Measurements from ENCODE around the gene NDOR1. TPM values are rescaled to one million over a fixed set of nuclear protein-coding genes. Genes with fewer than 3 reads are reported as not detected.

NDOR1 gene
- total and polyA plus RNA-seq, 2 donors (not counting 3 experiments of a cell fraction or from before 2014, with no cell fraction given), result 13.5 to 26.7 TPM

- Histone ChIP-seq H3K27me3 (ENCODE audit: control insufficient read depth in 2 of 2, insufficient read depth in 2 of 2, low read length in 2 of 2) (no peaks in the 10 kb centered on the region), H3K9me3 (replicated peaks; ENCODE audit: control insufficient read depth, insufficient read depth, low read length) (no peaks in the 10 kb centered on the region), H3K36me3 (ENCODE audit: control insufficient read depth in 2 of 2, extremely low read depth in 1 of 2, insufficient read depth in 2 of 2, low read length in 2 of 2) (peaks cover 6 to 16% of the 10 kb centered on the region in 2 experiments), H3K9me1 (replicated peaks; ENCODE audit: control insufficient read depth, extremely low read depth, insufficient read depth, low read length) (no peaks in the 10 kb centered on the region), H3K27ac (ENCODE audit: insufficient read depth, low read depth, low read length) (no peak overlapping the region), H3K79me2 (ENCODE audit: control insufficient read depth, insufficient read depth, low read length) (peaks cover 21% of the 10 kb centered on the region), H3K4me3 (replicated peaks in 1 of 3; ENCODE audit: insufficient read depth in 1 of 3, low read depth in 1 of 3, low read length in 3 of 3) (no peak overlapping the region), H4K20me1 (replicated peaks; ENCODE audit: control insufficient read depth, extremely low read depth, insufficient read depth, low read length) (no peaks in the 10 kb centered on the region), H3K4me1 (ENCODE audit: control insufficient read depth, extremely low read depth, insufficient read depth, low read length) (peaks cover 13% of the 10 kb centered on the region), H2AFZ (ENCODE audit: low read depth, low read length) (no peak overlapping the region), H3K9ac (replicated peaks; ENCODE audit: extremely low read depth, insufficient read depth, low read length) (no peak overlapping the region), H3K4me2 (ENCODE audit: insufficient read depth, low read length) (no peak overlapping the region)
- intact Hi-C loops (cut with micrococcal nuclease), result no loop called here
- dilution Hi-C loops (cut with MboI; ENCODE audit: extremely low pct_ligation_motif_present, low sequenced_read_pairs), result no loop called here
- DNase-seq (ENCODE audit: low read depth, low spot score) (no peak), FAIRE-seq (no peak)
- TF ChIP-seq CTCF (IDR thresholded peaks at IDR 0.05; ENCODE audit: extremely low read depth in 1 of 2, insufficient read depth in 1 of 2, low read depth in 1 of 2, low read length in 2 of 2) (peak in 1 of 2 donors; percentile 9), GATA2 (IDR thresholded peaks at IDR 0.05; ENCODE audit: insufficient read depth, insufficient read length, low read depth, low read length) (no peak)
- ChIA-PET CTCF (interaction anchor here (0.6 to 2.7 kb wide), 4 partner anchors 8 to 16 kb away, joined by 3 to 15 read pairs (median 8); partner anchors contain the start of gene NELFB), POLR2A (interaction anchor here (0.7 to 5.0 kb wide), 4 partner anchors 8 to 660 kb away, joined by 3 to 66 read pairs (median 4); partner anchors contain the start of genes NELFB and STPG3)
- no TSS peak for BruUV-seq (replicated peaks)
Observed at GRCh38 chr9:137244486-137245449, 39.3 kb downstream of the NDOR1 start.

Measured in endothelial cell of umbilical vein (primary cell).